ENCODE measurements around the gene CTF1. TPM values are rescaled to one million over a fixed set of nuclear protein-coding genes. Genes with fewer than 3 reads are reported as not detected.
"Not testable (repeated sequence)": the region's sequence is repeated elsewhere in the genome, so short reads cannot be mapped to it uniquely, and the experiment has no call there.

The CTF1 gene
- total RNA-seq, 2 donors from 2014 or later, result 0.29 to 0.96 TPM

DNA sequence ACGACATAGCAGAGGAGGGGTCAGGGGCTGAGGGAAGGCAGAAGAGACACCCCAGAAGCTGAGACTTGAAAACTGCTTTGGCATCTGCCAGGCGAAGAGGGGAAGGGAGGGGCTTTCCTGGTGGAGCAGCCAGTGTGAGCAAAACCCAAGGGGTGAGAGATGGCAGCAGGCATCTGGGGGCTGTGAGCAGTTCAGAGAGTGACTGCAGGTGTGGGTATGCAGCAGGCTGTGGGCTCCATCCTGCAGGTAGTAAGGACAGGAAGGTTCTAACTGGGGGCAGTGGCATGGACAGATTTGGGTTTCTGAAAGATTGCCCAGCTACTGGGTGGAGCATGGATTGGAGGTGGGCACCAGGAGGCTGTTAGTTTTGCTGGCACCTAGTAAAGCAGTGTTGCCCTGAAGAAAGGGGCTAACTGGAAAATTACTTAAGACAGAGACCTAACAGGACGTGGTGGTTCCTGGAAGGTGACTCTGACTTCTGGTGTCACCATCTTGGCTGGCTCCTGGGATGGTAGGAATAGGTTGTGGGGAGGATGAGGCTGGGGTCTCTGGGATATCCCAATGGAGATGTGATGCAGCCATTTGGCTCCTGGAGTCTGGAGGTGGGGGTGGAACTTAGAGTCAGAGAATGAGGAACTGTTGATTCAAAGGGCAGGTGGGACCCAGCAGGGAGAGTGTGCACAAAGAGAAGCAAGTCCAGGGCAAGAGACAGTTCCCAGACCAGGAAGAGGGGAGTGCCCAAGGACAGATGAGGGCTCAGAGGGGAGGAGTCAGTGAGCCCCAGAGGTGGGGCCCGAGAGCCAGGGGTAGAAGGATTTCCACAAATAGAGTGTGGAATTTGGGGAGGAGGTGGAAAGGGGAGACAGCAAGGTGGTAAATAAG is 13.7 kb upstream of the CTF1 start:
- Mint-ChIP-seq H3K36me3 (peaks cover 0 to 27% of the 10 kb centered on the region in 2 donors), H3K27ac (peak overlapping the region; percentile 59 to 94), H3K9me3 (no peaks in the 10 kb centered on the region)
- no peak for DNase-seq (ENCODE audit: low spot score in 2 of 2)
- peak in 1 of 2 donors; percentile 47 for ATAC-seq

DNA sequence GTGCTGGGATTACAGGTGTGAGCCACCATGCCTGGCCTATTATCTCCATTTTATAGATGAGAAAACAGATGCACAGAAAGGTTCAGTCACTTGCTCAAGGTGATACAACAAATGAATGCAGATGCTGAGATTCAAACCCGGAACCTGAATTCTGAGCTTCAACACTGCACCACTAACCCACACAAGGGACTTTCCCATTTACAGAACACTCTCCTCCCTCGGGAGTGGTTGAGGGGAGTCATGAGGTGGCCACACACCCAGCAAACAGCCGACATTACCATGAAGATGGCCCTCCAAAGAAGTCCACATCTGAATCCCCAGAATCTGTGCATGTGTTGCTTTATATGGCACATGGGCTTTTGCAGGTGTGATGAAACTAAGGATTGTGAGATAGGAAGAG is 11.7 kb upstream of the CTF1 start:
- Mint-ChIP-seq H3K9me3 (no peaks in the 10 kb centered on the region), H3K27ac (peak overlapping the region in 1 of 2 donors; percentile 2), H3K36me3 (peaks cover 3 to 19% of the 10 kb centered on the region in 2 donors)
- no peak for DNase-seq (ENCODE audit: low spot score in 2 of 2)
- no peak for ATAC-seq

DNA sequence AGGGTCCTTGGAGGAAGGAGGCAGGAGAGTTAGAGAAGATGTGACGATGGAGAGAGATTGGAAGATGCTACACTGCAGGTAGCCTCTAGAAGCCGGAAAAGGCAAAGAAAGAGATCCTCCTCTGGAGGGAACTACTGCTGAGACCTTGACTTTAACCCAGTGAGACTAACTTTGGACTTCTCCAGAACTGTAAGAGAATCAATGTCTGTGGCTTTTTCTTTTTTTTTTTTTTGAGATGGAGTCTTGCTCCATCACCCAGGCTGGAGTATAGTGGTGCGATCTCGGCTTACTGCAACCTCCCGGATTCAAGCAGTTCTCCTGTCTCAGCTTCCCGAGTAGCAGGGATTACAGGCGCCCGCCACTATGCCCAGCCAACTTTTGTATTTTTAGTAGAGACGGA is 11.2 kb upstream of the CTF1 start:
- peaks cover 6 to 19% of the 10 kb centered on the region in 2 donors for H3K36me3 Mint-ChIP-seq
- DNase-seq (ENCODE audit: low spot score in 2 of 2) (no peak), ATAC-seq (no peak)
- peak overlapping the region in 1 of 2 donors; percentile 2 for H3K27ac Mint-ChIP-seq
- H3K9me3 Mint-ChIP-seq, result no peaks in the 10 kb centered on the region

DNA sequence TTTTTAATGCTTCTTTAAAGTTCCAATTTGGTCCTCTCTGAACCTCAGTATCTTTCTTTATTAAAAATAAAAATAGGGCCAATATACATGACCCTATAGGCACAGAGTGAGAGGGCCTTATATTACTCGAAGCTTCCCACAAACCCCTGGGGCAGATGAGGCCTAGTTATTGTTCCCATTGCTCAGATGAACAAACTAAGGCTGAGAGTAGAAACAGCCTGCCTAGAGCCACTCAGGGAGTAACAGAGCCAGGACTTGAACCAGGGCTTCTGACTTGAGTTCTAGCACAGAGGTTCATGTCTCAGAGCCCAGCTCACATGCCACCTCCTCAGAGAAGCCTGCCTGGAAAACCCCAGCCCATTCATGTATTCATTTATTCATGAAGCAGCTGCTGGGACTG is 10.3 kb upstream of the CTF1 start:
- Mint-ChIP-seq H3K27ac (peak overlapping the region in 1 of 2 donors; percentile 68), H3K36me3 (peaks cover 6 to 19% of the 10 kb centered on the region in 2 donors), H3K9me3 (no peaks in the 10 kb centered on the region)
- DNase-seq (ENCODE audit: low spot score in 2 of 2), result no peak
- no peak for ATAC-seq

DNA sequence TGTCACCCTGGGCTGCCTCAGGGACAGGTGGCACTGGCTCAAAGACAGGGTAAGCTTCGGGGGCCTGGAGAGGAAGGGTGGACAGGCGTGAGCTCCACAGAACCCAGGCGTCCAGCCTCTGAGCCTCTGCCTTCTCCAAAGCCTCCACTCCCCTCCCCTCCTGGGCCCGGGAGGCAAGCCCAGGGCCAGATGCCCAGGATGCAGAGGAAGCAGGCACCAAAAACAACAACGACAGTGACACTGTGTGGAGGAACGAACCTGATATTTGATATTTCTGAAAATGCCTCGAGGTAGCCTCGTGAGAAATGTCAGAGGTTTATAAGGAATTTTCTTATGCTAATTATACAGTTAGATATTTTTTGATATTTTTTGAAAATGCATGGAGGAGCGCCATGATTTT is 8.5 kb upstream of the CTF1 start:
- H3K27ac Mint-ChIP-seq, result no peak overlapping the region
- DNase-seq (ENCODE audit: low spot score in 2 of 2), result no peak
- H3K36me3 Mint-ChIP-seq, result peaks cover 8 to 12% of the 10 kb centered on the region in 2 donors
- H3K9me3 Mint-ChIP-seq, result no peaks in the 10 kb centered on the region
- ATAC-seq, result no peak

DNA sequence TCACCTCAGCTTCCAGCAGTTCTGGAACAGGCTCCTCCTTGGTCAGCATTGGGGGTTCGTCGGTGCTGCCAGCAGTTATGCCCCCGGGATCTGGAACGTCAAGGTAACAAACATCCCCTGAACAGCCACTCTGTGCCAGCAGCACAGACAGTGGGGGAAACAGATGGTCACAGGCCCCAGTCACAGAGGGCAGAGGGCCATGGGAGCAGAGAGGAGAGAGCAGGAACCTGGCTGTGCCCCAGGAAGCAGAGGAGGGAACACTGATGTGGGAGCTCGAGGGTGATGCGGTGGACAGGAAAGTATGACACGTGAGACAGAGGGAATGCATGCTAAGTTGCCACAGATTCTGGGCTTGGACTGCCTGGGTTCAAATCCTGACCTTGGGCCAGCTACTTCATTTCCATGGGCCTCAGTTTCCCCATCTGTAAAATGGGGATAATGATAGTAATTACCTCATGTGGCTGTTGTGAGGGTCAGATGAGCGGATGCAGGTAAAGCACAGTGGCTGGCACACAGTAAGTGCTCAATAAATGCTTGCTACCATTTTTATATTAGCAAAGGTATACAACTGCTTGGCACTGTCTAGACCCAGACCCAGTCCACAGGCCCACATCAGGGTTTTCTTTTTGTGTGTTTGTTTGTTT is 7.4 kb upstream of the CTF1 start:
- Mint-ChIP-seq H3K36me3 (peaks cover 13 to 15% of the 10 kb centered on the region in 2 donors), H3K9me3 (no peaks in the 10 kb centered on the region), H3K27ac (peak overlapping the region; percentile 40 to 48)
- ATAC-seq (no peak), DNase-seq (ENCODE audit: low spot score in 2 of 2) (no peak)

DNA sequence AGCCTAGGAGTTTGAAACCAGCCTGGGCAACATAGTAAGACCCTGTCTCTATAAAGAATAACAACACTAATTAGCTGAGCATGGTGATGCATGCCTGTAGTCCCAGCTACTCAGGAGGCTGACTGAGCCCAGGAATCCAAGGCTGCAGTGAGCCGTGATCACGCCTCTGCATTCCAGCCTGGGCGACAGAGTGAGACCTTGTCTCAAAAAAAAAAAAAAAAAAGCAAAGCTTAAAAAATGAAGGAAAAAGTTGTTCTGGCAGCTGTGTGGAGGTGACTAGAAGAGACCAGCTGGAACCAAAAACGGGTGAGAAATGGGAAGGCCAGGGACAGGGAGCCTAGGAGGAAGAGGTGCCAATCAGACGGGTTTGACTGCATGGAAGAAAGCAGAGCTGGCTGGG is 6.7 kb upstream of the CTF1 start:
- Mint-ChIP-seq H3K9me3 (no peaks in the 10 kb centered on the region), H3K27ac (peak overlapping the region in 1 of 2 donors; percentile 50), H3K36me3 (peaks cover 11 to 13% of the 10 kb centered on the region in 2 donors)
- no peak for DNase-seq (ENCODE audit: low spot score in 2 of 2)
- ATAC-seq, result no peak

DNA sequence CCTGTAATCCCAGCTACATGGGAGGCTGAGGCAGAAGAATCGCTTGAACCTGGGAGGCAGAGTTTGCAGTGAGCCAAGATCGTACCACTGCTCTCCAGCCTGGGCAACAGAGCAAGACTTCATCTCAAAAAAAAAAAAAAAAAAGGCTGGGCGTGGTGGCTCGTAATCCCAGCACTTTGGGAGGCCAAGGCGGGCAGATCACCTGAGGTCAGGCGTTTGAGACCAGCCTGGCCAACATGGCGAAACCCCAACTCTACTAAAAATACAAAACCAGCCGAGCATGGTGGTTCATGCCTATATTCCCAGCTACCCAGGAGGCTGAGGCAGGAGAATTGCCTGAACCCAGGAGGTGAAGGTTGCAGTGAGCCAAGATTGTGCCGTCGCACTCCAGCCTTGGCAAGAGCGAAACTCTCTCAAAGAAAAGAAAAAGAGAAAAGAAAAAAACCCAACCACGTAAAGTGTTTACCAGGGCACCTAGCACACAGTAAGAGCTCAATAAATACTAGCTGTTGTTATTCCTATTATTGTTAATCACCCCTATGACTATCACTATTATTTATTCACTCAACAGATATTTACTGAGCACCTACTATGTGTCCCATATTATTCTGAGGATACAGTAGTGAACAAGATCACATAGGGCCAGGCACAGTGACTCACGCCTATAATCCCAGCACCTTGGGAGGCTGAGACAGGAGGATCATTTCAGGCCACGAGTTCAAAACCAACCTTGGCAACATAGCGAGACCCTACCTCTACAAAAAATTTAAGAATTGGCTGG is 5.2 kb upstream of the CTF1 start:
- H3K9me3 Mint-ChIP-seq; ATAC-seq; DNase-seq (ENCODE audit: low spot score in 2 of 2): not testable (repeated sequence)
- H3K36me3 Mint-ChIP-seq, result peaks cover 6 to 13% of the 10 kb centered on the region in 2 donors
- peak overlapping the region in 1 of 2 donors; percentile 31 for H3K27ac Mint-ChIP-seq

DNA sequence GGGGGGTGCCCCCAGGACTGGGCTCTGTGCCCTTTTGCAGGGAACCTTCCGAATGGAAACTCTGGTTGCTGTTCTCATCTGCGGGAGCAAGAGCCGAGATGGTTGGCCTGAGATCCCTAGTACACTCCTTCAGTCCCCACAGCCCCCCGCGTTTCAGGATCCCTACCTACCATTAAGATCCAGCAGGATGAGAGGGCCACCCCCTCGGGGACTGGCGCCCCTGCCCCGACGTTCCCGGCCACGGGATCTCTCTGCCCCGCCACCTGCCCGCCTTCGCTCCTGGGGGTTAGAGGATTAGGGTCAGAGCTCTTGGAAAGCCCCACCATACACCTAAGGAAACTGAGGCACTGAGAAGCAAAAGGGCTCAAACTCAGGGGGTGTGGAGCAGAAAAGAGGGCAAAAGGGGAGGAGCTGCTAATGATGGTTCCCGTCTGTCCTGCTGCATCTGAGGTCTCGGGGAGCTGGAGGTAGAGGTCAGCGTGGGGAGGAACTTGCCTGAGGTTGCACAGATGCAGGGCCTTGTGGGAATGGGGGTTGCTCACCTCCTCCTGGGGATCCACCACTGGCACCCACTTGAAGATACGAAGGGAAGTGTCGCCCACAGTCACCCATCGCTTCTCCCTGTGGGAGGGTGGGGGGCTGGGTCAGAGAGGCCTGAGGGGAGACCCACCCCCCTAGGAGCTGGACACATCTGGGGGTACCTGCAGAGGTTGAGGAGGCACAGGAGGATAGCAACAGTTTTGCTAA is 3.6 kb upstream of the CTF1 start:
- DNase-seq (ENCODE audit: low spot score in 2 of 2), result no peak
- peak in 1 of 2 donors; percentile 18 for ATAC-seq
- H3K27ac Mint-ChIP-seq, result peak overlapping the region; percentile 86 to 94
- no peaks in the 10 kb centered on the region for H3K9me3 Mint-ChIP-seq
- peaks cover 6 to 13% of the 10 kb centered on the region in 2 donors for H3K36me3 Mint-ChIP-seq

DNA sequence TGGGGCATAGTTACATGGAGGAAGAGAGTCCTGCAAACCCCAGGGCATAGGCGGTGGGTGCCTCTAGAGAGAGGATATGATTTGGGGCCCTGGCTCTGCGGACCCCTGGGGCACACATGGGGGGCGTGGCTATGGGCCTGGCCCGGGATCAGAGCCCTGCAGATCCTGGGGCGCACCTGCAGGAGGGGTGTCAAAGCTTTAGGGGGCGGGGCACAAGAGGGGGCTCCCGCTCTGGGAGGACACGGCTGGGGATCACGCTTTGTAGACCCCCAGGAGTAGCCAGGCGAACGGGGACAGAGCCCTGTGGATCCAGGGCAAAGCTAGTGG is 3.0 kb upstream of the CTF1 start:
- Mint-ChIP-seq H3K27ac (peak overlapping the region; percentile 86 to 94), H3K36me3 (peaks cover 6 to 13% of the 10 kb centered on the region in 2 donors), H3K9me3 (no peaks in the 10 kb centered on the region)
- DNase-seq (ENCODE audit: low spot score in 2 of 2) (peak in 1 of 2 donors; percentile 30), ATAC-seq (peak; percentile 4 to 9)

DNA sequence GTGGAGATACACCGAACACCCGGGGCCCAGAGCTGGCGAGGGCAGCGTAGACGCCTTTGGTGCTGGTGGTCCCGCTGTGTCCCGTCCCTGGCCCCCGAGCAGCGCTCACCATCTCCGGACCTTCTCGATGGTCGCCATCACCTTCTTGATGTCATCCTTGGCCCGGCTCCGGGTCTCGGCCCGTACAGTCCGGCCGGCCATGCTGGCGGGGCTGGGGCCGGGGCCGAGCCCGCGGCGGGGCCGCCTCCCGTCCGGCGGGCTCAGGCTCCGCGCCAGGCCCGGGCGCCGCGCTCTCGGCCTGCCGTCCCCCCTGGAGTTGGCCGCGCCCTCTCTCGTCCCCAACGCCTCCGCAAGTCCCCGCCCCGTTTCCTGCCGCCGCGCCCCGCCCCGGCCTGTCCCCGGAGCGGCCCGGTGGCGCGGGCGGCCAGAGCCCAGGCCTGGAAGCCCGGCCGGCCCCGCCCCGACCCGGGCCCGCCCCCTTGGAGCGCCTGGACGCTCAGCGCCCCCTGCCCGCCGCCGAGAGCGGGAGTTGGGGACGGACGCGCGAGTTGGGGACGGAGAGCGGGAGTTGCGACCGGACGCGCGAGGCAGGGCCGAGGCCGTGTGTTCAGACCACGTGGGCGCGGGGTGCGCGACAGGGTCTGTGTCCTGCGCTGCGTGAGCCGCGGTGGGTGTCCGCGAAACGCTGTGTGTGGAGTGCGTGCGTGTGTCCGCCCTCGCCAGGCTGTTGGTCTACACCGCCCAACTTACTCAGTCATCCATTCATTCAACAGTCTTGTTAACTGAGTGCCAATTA is 2.5 kb upstream of the CTF1 start, which contains the start of gene BCL7C:
TSS of gene BCL7C (minus strand) at position 334 of the 796 bp plus-strand sequence. CDS start at position 201, 133 bp downstream.
- H3K36me3 Mint-ChIP-seq, result peaks cover 6 to 13% of the 10 kb centered on the region in 2 donors
- H3K27ac Mint-ChIP-seq, result peak within 1 kb of the TSS; percentile 86 to 94
- peak; percentile 84 to 85 for ATAC-seq
- peak; percentile 88 to 90 for DNase-seq (ENCODE audit: low spot score in 2 of 2)
- H3K9me3 Mint-ChIP-seq, result no peaks in the 10 kb centered on the region

DNA sequence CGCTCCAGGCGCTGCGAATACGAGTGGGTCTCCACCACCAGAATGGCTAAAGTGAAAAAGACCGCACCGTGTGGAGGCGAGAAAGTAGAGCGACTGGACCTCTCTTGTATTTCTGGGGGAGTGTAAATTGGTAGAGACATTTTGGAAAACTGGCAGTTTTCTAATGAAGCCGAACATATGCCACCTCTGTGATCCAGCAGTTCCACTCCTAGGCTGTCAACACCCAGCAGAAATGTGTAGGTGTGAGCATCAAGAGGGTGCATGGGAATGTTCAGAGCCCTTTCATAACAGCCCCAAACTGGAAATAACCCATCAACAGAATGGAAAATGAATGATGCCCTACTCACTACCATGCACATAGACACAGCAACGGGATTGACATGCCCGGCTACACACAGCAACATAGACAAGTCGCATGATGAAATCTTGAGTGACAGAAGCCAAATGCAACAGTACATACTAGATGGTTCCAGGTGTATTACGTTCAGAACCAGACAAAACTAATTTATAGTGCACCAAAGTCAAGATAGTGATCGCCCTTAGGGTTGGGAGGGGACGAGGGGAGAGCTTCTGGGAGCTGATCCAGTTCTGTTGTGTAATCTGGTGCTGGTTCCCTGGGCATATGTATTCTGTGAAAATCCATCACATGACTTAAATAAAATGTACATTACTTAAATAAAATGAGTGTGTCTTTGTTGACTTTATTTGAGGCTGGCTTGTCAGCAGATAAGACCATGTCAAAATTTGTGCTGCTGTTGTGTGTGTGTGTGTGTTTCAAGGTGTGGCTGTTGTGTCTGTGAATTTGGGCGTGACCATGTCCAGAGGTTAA is 1.7 kb upstream of the CTF1 start:
- H3K9me3 Mint-ChIP-seq, result no peaks in the 10 kb centered on the region
- ATAC-seq, result no peak
- peaks cover 6 to 10% of the 10 kb centered on the region in 2 donors for H3K36me3 Mint-ChIP-seq
- peak overlapping the region; percentile 22 to 40 for H3K27ac Mint-ChIP-seq
- DNase-seq (ENCODE audit: low spot score in 2 of 2), result no peak

DNA sequence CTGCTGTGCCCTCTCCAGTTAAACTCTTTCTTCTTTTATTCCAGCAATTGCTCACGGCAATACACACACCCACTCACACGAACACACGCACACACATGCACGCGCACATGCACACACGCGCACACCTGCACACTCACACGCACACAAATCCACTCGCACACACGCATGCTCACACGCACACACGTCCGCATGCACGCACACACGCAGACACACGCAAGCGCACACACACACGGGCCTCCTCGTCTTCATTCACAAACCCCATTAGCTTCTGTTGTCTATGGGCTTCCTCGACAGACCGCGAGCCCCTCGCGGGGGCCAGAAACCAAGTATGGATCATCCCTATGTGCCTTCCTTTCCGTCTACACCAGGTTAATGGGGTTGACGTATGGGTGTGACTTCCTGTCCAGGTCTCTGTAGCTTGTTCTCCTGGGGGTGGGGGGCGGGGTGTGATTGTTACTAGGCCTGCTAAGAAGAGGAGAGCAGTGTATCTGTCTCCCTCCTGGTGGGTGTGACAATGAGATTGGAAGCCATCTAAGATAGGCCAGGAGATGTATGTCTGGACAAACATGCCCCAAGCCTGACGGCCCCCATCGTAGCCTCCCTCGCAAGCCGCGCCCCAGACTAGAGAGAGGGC is 670 bp upstream of the CTF1 start:
- ATAC-seq (no peak), DNase-seq (ENCODE audit: low spot score in 2 of 2) (no peak)
- Mint-ChIP-seq H3K9me3 (no peaks in the 10 kb centered on the region), H3K27ac (peak overlapping the region; percentile 10 to 88), H3K36me3 (peaks cover 6 to 7% of the 10 kb centered on the region in 2 donors)

All from activated naive CD4-positive, alpha-beta T cell treated with anti-CD3 and anti-CD28 coated beads, Interleukin-2, amount 50 U/mL, for 72 hours (primary cell).